Epithelial cell of proximal tubule (primary cell): ENCODE measurements around the gene GLI1. TPM values are rescaled to one million over a fixed set of nuclear protein-coding genes. Genes with fewer than 3 reads are reported as not detected.
A peak's percentile ranks its signal among the peaks of the same experiment; 100 is the strongest.

Source experiments
- DNase-seq: peaks from one replicate; pipeline ENCODE4 v3.0.0-alpha.2; 2011; ENCODE audit warnings: low read depth
- H3K4me3 ChIP-seq: 2 replicates; pipeline ENCODE4 v1.5.1; 2011; ENCODE audit warnings: low read depth, mild to moderate bottlenecking, low read length
- total RNA-seq: library from RNA; depleted of rRNA; stranded (reverse); fragments of >200 nt; gene quantifications from 2 replicates; pipeline ENCODE4 v1.2.3, GENCODE V29; 2015
- TF ChIP-seq, protein P1 (sequence below): conservative IDR thresholded peaks from 2 replicates; pipeline ENCODE4 v1.5.1; 2012; ENCODE audit warnings: low read depth, mild to moderate bottlenecking, low read length

Gene GLI1
- total RNA-seq, 1 donor from 2014 or later: not detected

GRCh38 chr12:57518920-57519795 lies 59.6 kb downstream of the GLI1 start:
- TF ChIP-seq, protein P1, sequence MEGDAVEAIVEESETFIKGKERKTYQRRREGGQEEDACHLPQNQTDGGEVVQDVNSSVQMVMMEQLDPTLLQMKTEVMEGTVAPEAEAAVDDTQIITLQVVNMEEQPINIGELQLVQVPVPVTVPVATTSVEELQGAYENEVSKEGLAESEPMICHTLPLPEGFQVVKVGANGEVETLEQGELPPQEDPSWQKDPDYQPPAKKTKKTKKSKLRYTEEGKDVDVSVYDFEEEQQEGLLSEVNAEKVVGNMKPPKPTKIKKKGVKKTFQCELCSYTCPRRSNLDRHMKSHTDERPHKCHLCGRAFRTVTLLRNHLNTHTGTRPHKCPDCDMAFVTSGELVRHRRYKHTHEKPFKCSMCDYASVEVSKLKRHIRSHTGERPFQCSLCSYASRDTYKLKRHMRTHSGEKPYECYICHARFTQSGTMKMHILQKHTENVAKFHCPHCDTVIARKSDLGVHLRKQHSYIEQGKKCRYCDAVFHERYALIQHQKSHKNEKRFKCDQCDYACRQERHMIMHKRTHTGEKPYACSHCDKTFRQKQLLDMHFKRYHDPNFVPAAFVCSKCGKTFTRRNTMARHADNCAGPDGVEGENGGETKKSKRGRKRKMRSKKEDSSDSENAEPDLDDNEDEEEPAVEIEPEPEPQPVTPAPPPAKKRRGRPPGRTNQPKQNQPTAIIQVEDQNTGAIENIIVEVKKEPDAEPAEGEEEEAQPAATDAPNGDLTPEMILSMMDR: no peak
- DNase-seq: no peak
- peak overlapping the region; percentile 100 for H3K4me3 ChIP-seq

GRCh38 chr12:57519796-57520052 lies 60.1 kb downstream of the GLI1 start:
- DNase-seq: no peak
- TF ChIP-seq, protein P1: no peak
- peak overlapping the region; percentile 100 for H3K4me3 ChIP-seq

DNA sequence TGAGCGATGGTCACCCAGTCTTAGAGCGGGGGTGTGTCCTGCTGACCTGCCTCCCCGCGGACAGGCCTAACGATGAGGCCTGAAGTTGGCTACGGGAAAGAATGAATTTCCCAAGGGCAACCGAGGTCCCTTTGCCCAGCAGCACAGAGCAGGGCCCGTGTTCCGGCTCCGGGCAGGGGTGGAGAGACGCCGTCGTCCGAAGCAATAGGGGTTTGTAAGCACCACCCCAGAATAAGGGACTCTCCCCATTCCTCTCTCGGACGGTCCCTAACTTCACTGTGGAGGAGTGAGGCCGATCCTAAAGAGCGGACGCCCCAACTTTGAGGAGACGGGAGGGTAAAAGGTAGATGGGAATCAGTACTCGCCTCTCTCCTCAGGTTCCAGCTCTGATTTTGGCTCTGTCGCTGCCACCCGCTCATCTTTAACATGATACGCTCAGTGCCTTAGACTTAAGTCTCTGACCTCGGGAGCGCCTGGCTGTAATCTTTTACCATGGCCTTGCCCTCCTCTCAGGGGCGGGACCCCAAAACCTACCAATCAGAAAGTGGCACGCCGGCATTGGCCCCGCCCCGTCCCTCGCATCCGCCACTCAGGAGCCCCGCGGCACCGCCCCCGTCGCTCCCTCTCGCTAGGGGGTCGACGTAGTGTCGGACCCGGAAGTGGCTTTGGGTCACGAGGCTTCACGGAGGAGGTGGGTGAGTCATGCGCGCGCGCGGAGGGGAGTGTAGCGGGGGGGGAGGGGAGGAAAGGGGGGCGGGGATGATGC lies 60.7 kb downstream of the GLI1 start, which contains the start of gene DDIT3:
Gene DDIT3 (minus strand): TSS at position 462 of the 766 bp plus-strand sequence. CDS start 3,108 bp downstream, outside the sequence.
- peak; percentile 72 for DNase-seq
- TF ChIP-seq, protein P1: no peak

DNA sequence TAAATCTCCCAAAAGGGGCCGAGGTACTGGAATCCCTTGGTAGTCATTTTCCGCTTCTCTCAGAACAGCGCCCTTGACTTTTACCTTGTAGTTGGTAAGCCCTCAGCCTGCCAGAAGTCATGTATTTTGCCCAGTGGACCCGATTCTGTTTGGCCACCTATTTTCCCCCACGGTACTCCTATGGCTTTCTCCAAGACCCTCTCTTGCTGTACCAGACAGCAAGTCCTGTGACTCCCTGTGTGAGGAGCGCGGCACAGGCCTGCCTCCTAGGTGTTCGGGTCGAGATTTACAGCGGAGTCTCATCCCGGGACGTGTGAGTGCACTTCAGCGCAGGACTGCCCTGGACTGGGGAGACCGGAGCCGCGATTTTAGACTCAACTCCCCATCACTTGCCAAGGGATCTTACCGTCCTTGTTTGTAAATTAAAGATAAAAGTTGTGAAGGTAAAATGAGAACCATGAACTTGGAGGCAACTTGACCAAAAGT lies 62.0 kb downstream of the GLI1 start:
- peak overlapping the region; percentile 72 for H3K4me3 ChIP-seq
- TF ChIP-seq, protein P1: peak; percentile 11
- DNase-seq: no peak

More for the DNA sequence above, 60.7 kb downstream of the GLI1 start, which contains the start of gene DDIT3:
- peak within 1 kb of the TSS; percentile 100 for H3K4me3 ChIP-seq

Other genes with a start within 250 kb of the GLI1 start
- not detected in 2 replicates for gene NXPH4, start 243.0 kb upstream of the GLI1 start, total RNA-seq
- 118 and 258 TPM in 2 replicates for gene SHMT2, start 230.1 kb upstream of the GLI1 start, total RNA-seq
- not detected in 2 replicates for gene STAC3, start 208.6 kb upstream of the GLI1 start, total RNA-seq
- gene R3HDM2, start 28.7 kb upstream of the GLI1 start, total RNA-seq: 10.5 and 12.5 TPM in 2 replicates
- gene INHBC, start 25.0 kb upstream of the GLI1 start, total RNA-seq: not detected in 2 replicates
- gene INHBE, start 4.5 kb upstream of the GLI1 start, total RNA-seq: 0.29 TPM in 1 of 2 replicates, not detected in the other
- gene ARHGAP9, start 20.1 kb downstream of the GLI1 start, total RNA-seq: 0.29 and 1.2 TPM in 2 replicates
- gene MARS1, start 28.3 kb downstream of the GLI1 start, total RNA-seq: 107 and 151 TPM in 2 replicates
- gene DDIT3, start 60.7 kb downstream of the GLI1 start, total RNA-seq: 13.5 and 20.2 TPM in 2 replicates
- gene MBD6, start 63.0 kb downstream of the GLI1 start, total RNA-seq: 3.5 and 6.3 TPM in 2 replicates
- gene DCTN2, start 87.4 kb downstream of the GLI1 start, total RNA-seq: 140 and 202 TPM in 2 replicates
- 0.46 and 0.51 TPM in 2 replicates for gene KIF5A, start 90.3 kb downstream of the GLI1 start, total RNA-seq
- gene PIP4K2C, start 131.4 kb downstream of the GLI1 start, total RNA-seq: 34.2 and 46.6 TPM in 2 replicates
- gene DTX3, start 145.0 kb downstream of the GLI1 start, total RNA-seq: 8.0 and 8.1 TPM in 2 replicates
- 1.3 and 6.2 TPM in 2 replicates for gene ARHGEF25, start 151.7 kb downstream of the GLI1 start, total RNA-seq
- 0.14 and 0.69 TPM in 2 replicates for gene B4GALNT1, start 173.4 kb downstream of the GLI1 start, total RNA-seq
- 92.7 and 101 TPM in 2 replicates for gene OS9, start 234.3 kb downstream of the GLI1 start, total RNA-seq